Liver (tissue), 9 donors: ENCODE measurements around the gene HIPK2. TPM values are rescaled to one million over a fixed set of nuclear protein-coding genes. Genes with fewer than 3 reads are reported as not detected.

Experiments
- DNase-seq: peaks from one replicate; pipeline ENCODE4 v3.0.0-alpha.2; 2017; ENCODE audit warnings: low spot score
- H3K27ac ChIP-seq, 2 donors: one replicate each; pipeline ENCODE4 v1.7.0; 2013; ENCODE audit warnings: inconsistent platforms in 2 of 2, low read length in 2 of 2, control low read depth in 1 of 2, low read depth in 1 of 2, mild to moderate bottlenecking in 1 of 2
- H3K27me3 ChIP-seq, 4 donors: one replicate each; pipeline versions ENCODE4 v1.6.1 to v1.7.0; 2013; ENCODE audit warnings: low read length in 3 of 4, inconsistent platforms in 1 of 4, mild to moderate bottlenecking in 1 of 4, moderate library complexity in 1 of 4; ENCODE audit not compliant: control insufficient read depth in 4 of 4, insufficient read depth in 4 of 4
- H3K36me3 ChIP-seq, 4 donors: one replicate each; pipeline versions ENCODE4 v1.6.1 to v1.7.0; 2013; ENCODE audit warnings: low read length in 3 of 4, mild to moderate bottlenecking in 3 of 4, low read depth in 1 of 4, moderate library complexity in 1 of 4; ENCODE audit not compliant: control insufficient read depth in 4 of 4, insufficient read depth in 3 of 4
- H3K4me1 ChIP-seq, 4 donors: one replicate each; pipeline versions ENCODE4 v1.6.1 to v1.7.0; 2013; ENCODE audit warnings: low read length in 3 of 4, mild to moderate bottlenecking in 3 of 4, moderate library complexity in 1 of 4; ENCODE audit not compliant: control insufficient read depth in 4 of 4, insufficient read depth in 4 of 4
- H3K4me3 ChIP-seq, 3 donors: one replicate each; pipeline versions ENCODE4 v1.6.1 to v1.7.0; 2013; ENCODE audit warnings: low read length in 3 of 3, control low read depth in 1 of 3, low read depth in 1 of 3, mild to moderate bottlenecking in 1 of 3
- H3K9ac ChIP-seq, 2 donors: one replicate each; pipeline ENCODE4 v1.7.0; 2013; ENCODE audit warnings: low read length in 2 of 2, mild to moderate bottlenecking in 2 of 2, moderate library complexity in 2 of 2, control low read depth in 1 of 2, low read depth in 1 of 2
- H3K9me3 ChIP-seq, 4 donors: one replicate each; pipeline versions ENCODE4 v1.6.1 to v1.7.0; 2013; ENCODE audit warnings: low read length in 3 of 4; ENCODE audit not compliant: control insufficient read depth in 4 of 4
- ATF3 ChIP-seq: IDR thresholded peaks from 2 replicates; pipeline ENCODE4 v1.6.1; 2016; ENCODE audit warnings: antibody characterized with exemption
- FOXA1 ChIP-seq: IDR thresholded peaks from 2 replicates; pipeline ENCODE4 v1.6.1; 2016; ENCODE audit warnings: antibody characterized with exemption
- FOXA2 ChIP-seq: IDR thresholded peaks from 2 replicates; pipeline ENCODE4 v1.6.1; 2016; ENCODE audit warnings: antibody characterized with exemption
- GABPA ChIP-seq, 2 donors: IDR thresholded peaks in 1 of 2; conservative IDR thresholded peaks in 1 of 2; 2 replicates each; pipeline ENCODE4 v1.6.1; 2016; ENCODE audit warnings: antibody characterized with exemption in 2 of 2, mild to moderate bottlenecking in 1 of 2, moderate library complexity in 1 of 2
- HNF4G ChIP-seq: IDR thresholded peaks from 2 replicates; pipeline ENCODE4 v1.6.1; 2016; ENCODE audit warnings: antibody characterized with exemption
- JUND ChIP-seq, 2 donors: IDR thresholded peaks; 2 replicates each; pipeline ENCODE4 v1.6.1; 2016; ENCODE audit warnings: antibody characterized with exemption in 2 of 2
- REST ChIP-seq: IDR thresholded peaks from 2 replicates; pipeline ENCODE4 v1.6.1; 2016; ENCODE audit warnings: antibody characterized with exemption, mild to moderate bottlenecking
- RXRA ChIP-seq, 2 donors: IDR thresholded peaks; 2 replicates each; pipeline ENCODE4 v1.6.1; 2017 to 2018; ENCODE audit warnings: antibody characterized with exemption in 2 of 2, mild to moderate bottlenecking in 1 of 2
- TAF1 ChIP-seq: conservative IDR thresholded peaks from 2 replicates; pipeline ENCODE4 v1.6.1; 2016; ENCODE audit warnings: antibody characterized with exemption, mild to moderate bottlenecking
- WGBS: extraction: QIAGEN DNeasy Blood & Tissue Kit; methylation state at CpG from one replicate; pipeline ENCODE4 v1.1.7; 2013; 5-methylcytosine and 5-hydroxymethylcytosine counted together
- polyA plus RNA-seq, 2 donors: library from polyadenylated mRNA; stranded (reverse) in 1 of 2; unstranded in 1 of 2; fragments of 200-250 nt in 1 of 2; fragments of >200 nt in 1 of 2; fragmentation: Nextera tagmentation in 1 of 2; extraction: Ambion mirVana in 1 of 2; gene quantifications; one replicate each; pipeline versions ENCODE4 v1.2.1 to v1.2.3, GENCODE V29; 2013 to 2015
- total RNA-seq, 2 donors: library from RNA; depleted of rRNA; stranded (reverse); fragments of >200 nt; gene quantifications; one replicate each; pipeline ENCODE4 v1.2.3, GENCODE V29; 2014
- donor health status: healthy.
- donor health status: healthy.
- donor health status: healthy.
- donor health status: healthy.
- donor health status: healthy.

HIPK2 gene
- total and polyA plus RNA-seq, 4 donors: 13.1 to 48.8 (median 16.6) TPM

GRCh38 chr7:139798221-139798620, 20.4 kb upstream of the HIPK2 start (continued):
- no peak for TF ChIP-seq REST

DNA sequence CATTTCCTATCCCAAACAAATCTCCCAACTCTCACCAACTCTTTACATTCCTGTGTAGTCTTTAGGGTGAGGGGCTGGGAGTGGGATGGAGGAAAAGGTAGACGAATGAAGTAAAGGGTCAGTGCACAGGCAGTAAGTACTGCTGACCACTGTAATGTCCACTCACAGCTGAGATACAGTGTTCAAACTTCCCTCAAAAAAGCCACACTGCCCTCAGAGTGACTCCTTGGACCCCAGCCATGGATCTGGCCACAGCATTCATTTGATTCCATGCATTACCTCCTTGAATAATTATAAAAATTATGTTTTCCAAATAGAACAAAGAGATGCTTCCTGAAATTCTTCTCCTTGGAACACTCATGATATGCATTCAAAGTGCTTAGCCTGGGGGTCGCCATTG, 19.8 kb upstream of the HIPK2 start:
- Histone ChIP-seq H3K4me1 (no peaks in the 10 kb centered on the region), H3K27ac (no peak overlapping the region), H3K36me3 (no peaks in the 10 kb centered on the region), H3K9ac (no peak overlapping the region), H3K27me3 (no peaks in the 10 kb centered on the region), H3K4me3 (no peak overlapping the region), H3K9me3 (no peaks in the 10 kb centered on the region)
- 85% methylated on average over 2 of the region's 2 CpGs for WGBS
- TF ChIP-seq RXRA (IDR thresholded peaks at IDR 0.05) (no peak), FOXA2 (no peak), JUND (IDR thresholded peaks at IDR 0.05) (no peak), HNF4G (no peak), REST (no peak)
- DNase-seq: no peak

- no peak for TF ChIP-seq ATF3
- TF ChIP-seq FOXA1: no peak
- no peak for TF ChIP-seq GABPA (IDR thresholded peaks at IDR 0.05 in 1 of 2, conservative IDR thresholded peaks at IDR 0.05 in 1 of 2)
- TF ChIP-seq TAF1: no peak
- Histone ChIP-seq H3K27me3 (no peaks in the 10 kb centered on the region), H3K36me3 (no peaks in the 10 kb centered on the region), H3K27ac (no peak overlapping the region), H3K9me3 (no peaks in the 10 kb centered on the region), H3K9ac (no peak overlapping the region), H3K4me1 (no peaks in the 10 kb centered on the region), H3K4me3 (no peak overlapping the region)
- WGBS: 95% methylated on average over 7 of the region's 7 CpGs
- no peak for DNase-seq
Observed at GRCh38 chr7:139791316-139791715, 13.5 kb upstream of the HIPK2 start.
